Calu3 (cell line): ENCODE results near the gene ARHGAP6. TPM values are rescaled to one million over a fixed set of nuclear protein-coding genes. Genes with fewer than 3 reads are reported as not detected.
A peak's percentile ranks its signal among the peaks of the same experiment; 100 is the strongest.

Experiments used
- Bru-seq: library from RNA; stranded (reverse); fragments of 400-500 nt; gene quantifications from one replicate; lab custom pipeline; 2021; lab: Mats Ljungman, UMichigan
- BruChase-seq, 2 experiments: library from RNA; stranded (reverse); fragments of 400-500 nt; gene quantifications; one replicate each; lab custom pipeline; 2021; lab: Mats Ljungman, UMichigan
- BruUV-seq: library from RNA; stranded (reverse); fragments of 400-500 nt; replicated peaks from 2 replicates; lab custom pipeline; 2021; lab: Mats Ljungman, UMichigan
- CTCF ChIA-PET: fragments of 300-600 bp; sonication (Branson Sonifier 250); formaldehyde crosslinking; loops from one replicate; lab custom pipeline; 2022; ENCODE audit warnings: antibody characterized with exemption; lab: Charles Lee
- DNase-seq: peaks from one replicate; pipeline ENCODE4 v3.0.0; 2022
- H3K27ac Mint-ChIP-seq: one replicate; pipeline ENCODE4 v1.8.0; 2022; ENCODE audit warnings: mixed read lengths; ENCODE audit not compliant: unreplicated experiment
- H3K27me3 Mint-ChIP-seq: one replicate; pipeline ENCODE4 v1.8.0; 2022; ENCODE audit warnings: mixed read lengths; ENCODE audit not compliant: unreplicated experiment
- H3K36me3 Mint-ChIP-seq: one replicate; pipeline ENCODE4 v1.8.0; 2022; ENCODE audit warnings: mild to moderate bottlenecking, moderate library complexity, mixed read lengths; ENCODE audit not compliant: insufficient read depth, unreplicated experiment
- H3K4me1 Mint-ChIP-seq: one replicate; pipeline ENCODE4 v1.8.0; 2022; ENCODE audit warnings: mild to moderate bottlenecking, low read depth, mixed read lengths; ENCODE audit not compliant: unreplicated experiment
- H3K4me3 Mint-ChIP-seq: one replicate; pipeline ENCODE4 v1.8.0; 2022; ENCODE audit warnings: mild to moderate bottlenecking, low read depth, moderate library complexity, mixed read lengths; ENCODE audit not compliant: unreplicated experiment
- H3K9me3 Mint-ChIP-seq: one replicate; pipeline ENCODE4 v1.8.0; 2022; ENCODE audit warnings: low read depth, mixed read lengths; ENCODE audit not compliant: unreplicated experiment
- intact Hi-C: fragments of 100-400 bp; cut with micrococcal nuclease; formaldehyde crosslinking; loops from one replicate; pipeline ENCODE4 v1.10.0; 2022; ENCODE audit not compliant: unreplicated experiment
- long read RNA-seq: library from polyadenylated mRNA; stranded (forward); transcript quantifications from one replicate; pipeline ENCODE4 v2.0.0, GENCODE V29; 2022
- total RNA-seq: library from RNA; stranded (reverse); gene quantifications from 2 replicates; pipeline ENCODE4 v1.2.3, GENCODE V29; 2022
- TF ChIP-seq, protein P1 (sequence below): fragments of 200-600 bp; IDR thresholded peaks from one replicate; pipeline ENCODE4 v1.8.0; 2022; ENCODE audit warnings: antibody characterized with exemption; ENCODE audit not compliant: unreplicated experiment

ARHGAP6 gene, protein sequence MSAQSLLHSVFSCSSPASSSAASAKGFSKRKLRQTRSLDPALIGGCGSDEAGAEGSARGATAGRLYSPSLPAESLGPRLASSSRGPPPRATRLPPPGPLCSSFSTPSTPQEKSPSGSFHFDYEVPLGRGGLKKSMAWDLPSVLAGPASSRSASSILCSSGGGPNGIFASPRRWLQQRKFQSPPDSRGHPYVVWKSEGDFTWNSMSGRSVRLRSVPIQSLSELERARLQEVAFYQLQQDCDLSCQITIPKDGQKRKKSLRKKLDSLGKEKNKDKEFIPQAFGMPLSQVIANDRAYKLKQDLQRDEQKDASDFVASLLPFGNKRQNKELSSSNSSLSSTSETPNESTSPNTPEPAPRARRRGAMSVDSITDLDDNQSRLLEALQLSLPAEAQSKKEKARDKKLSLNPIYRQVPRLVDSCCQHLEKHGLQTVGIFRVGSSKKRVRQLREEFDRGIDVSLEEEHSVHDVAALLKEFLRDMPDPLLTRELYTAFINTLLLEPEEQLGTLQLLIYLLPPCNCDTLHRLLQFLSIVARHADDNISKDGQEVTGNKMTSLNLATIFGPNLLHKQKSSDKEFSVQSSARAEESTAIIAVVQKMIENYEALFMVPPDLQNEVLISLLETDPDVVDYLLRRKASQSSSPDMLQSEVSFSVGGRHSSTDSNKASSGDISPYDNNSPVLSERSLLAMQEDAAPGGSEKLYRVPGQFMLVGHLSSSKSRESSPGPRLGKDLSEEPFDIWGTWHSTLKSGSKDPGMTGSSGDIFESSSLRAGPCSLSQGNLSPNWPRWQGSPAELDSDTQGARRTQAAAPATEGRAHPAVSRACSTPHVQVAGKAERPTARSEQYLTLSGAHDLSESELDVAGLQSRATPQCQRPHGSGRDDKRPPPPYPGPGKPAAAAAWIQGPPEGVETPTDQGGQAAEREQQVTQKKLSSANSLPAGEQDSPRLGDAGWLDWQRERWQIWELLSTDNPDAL (N-terminal part only)
- not detected in 2 replicates for total RNA-seq
- Bru-seq, nascent RNA, result percentile 8 among the genes with signal in this experiment
- BruChase-seq, experiment 1, labeled RNA remaining after a 6-hour chase, result percentile 5 among the genes with signal in this experiment
- BruChase-seq, experiment 2, labeled RNA remaining after a 2-hour chase, result percentile 3 among the genes with signal in this experiment
- long read RNA-seq, result 0 reads

DNA sequence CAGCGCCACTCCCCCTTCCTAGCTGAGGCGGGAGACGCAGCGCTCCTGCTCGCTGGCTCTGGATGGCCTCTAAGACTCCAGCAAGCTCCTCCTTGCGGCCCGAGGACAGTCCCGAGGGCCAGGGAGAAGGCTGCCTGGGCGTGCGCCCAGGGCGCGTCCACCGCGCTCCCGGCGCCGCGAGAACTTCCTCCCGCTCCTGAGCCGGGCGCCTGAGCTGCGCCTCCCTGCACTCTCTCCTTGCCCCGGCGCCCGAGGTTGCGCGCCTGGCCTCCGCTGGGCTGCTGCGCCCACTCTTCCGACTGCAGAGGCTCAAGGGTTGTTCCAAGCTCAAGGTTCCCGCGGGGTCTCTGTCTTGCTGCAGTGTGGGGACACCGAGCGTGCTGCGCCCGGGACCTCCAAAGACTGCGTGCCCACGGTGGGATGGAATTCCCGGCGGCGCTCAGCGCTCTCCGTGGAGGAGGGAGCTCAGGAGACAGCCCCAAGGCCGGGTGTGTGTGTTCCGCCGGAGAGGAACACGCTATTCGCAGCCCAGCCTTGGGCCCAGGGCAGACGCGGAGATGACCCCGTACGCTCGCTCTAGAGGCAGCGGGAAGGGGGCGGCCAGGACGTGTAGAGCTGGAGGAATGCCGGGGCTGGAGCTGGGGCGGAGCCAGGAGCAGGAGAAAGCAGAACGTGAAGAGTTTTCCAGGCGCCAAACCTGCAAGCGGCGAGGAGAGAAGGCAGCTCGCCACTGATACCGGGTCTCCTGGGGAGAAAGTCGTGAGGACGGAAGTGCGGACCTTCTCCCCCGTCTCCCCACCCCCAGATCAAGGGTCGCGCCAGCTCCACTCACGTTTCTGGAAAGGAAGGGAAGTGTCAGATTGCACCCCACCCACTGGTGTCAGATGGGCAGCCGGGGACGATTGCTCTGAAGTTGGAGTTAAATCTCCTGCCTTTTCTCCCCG, at the start of gene ARHGAP6:
Gene ARHGAP6 (minus strand): TSS at position 753 of the 944 bp plus-strand sequence. CDS start 1,092 bp downstream, outside the sequence.
- CTCF ChIA-PET, result interaction anchor here (0.6 kb wide), 1 partner anchor 504 kb away, joined by 3 read pairs; no protein-coding TSS in a partner anchor

DNA sequence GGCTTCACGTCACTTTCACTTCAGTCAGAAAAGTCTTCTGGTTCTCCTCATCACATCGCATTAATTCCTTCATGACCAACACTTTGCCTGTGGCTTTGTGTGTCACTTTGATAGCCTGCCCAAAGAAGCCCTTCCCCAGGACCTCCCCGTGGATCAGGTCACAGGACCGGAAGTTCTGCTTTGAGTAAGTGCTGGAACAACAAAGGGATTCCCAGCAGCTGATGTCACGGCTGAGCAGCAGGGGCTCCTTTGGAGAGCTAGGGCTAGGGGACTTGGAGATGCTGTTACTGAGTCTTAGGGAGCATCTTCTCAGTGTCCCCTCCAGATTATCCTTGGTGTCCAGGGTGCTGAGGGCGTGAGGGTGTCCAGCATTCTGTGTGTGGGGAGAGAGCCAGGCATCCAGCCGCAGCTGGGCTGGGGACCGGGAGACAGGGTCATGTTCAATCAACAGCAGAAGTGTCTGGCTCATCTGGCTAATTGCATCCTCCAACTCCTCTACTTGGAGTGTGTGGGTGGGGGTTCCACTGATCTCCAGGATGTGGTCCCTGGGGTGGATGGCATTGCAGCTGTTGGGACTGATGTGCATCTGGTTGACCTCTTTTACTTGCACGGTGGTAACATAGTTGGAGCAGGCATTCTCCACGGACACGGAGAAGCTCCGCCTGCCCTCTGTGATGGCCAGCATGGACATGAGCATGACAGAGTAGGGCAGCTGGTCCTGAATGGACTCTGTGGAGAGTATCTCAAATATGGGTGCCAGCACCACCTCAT, 39.2 kb upstream of the ARHGAP6 start:
- Mint-ChIP-seq H3K27ac (no peak overlapping the region), H3K36me3 (no peaks in the 10 kb centered on the region), H3K9me3 (no peaks in the 10 kb centered on the region), H3K27me3 (no peaks in the 10 kb centered on the region), H3K4me3 (no peak overlapping the region), H3K4me1 (no peaks in the 10 kb centered on the region)
- TF ChIP-seq, protein P1, sequence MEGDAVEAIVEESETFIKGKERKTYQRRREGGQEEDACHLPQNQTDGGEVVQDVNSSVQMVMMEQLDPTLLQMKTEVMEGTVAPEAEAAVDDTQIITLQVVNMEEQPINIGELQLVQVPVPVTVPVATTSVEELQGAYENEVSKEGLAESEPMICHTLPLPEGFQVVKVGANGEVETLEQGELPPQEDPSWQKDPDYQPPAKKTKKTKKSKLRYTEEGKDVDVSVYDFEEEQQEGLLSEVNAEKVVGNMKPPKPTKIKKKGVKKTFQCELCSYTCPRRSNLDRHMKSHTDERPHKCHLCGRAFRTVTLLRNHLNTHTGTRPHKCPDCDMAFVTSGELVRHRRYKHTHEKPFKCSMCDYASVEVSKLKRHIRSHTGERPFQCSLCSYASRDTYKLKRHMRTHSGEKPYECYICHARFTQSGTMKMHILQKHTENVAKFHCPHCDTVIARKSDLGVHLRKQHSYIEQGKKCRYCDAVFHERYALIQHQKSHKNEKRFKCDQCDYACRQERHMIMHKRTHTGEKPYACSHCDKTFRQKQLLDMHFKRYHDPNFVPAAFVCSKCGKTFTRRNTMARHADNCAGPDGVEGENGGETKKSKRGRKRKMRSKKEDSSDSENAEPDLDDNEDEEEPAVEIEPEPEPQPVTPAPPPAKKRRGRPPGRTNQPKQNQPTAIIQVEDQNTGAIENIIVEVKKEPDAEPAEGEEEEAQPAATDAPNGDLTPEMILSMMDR, result no peak
- DNase-seq, result no peak
- intact Hi-C loops, result no loop called here
- no TSS peak for BruUV-seq
- CTCF ChIA-PET, result no interaction called here

More for the DNA sequence above, at the start of gene ARHGAP6:
- intact Hi-C loops, result no loop called here
- Mint-ChIP-seq H3K4me3 (peak within 1 kb of the TSS; percentile 79), H3K27me3 (peaks cover 90% of the 10 kb centered on the region), H3K27ac (no peak within 1 kb of the TSS), H3K9me3 (no peaks in the 10 kb centered on the region), H3K4me1 (no peaks in the 10 kb centered on the region), H3K36me3 (no peaks in the 10 kb centered on the region)
- TF ChIP-seq, protein P1, result no peak
- no TSS peak for BruUV-seq
- DNase-seq, result no peak

DNA sequence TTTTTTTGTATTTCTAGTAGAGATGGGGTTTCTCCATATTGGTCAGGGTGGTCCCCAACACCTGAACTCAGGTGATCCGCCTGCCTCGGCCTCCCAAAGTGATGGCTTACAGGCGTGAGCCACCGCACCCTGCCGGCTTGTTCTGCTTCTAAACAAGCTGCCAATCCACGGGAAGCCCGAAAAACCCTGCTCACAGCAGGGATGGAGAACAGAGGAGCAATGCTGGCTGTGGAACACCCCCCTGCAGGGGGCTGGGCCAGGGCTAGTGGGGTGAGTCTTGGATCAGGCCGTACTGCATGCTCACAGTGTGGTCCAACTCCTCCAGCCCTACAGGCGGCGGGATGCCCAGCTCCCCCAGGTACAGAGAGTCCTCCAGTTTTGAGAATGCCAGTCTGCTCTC, 38.1 kb upstream of the ARHGAP6 start:
- Mint-ChIP-seq H3K27ac (no peak overlapping the region), H3K9me3 (no peaks in the 10 kb centered on the region), H3K36me3 (no peaks in the 10 kb centered on the region), H3K27me3 (peaks cover 2% of the 10 kb centered on the region), H3K4me1 (no peaks in the 10 kb centered on the region), H3K4me3 (no peak overlapping the region)
- CTCF ChIA-PET, result no interaction called here
- intact Hi-C loops, result no loop called here
- TF ChIP-seq, protein P1, result no peak
- BruUV-seq, result no TSS peak
- no peak for DNase-seq
